Cardiac septum (tissue), 1 donor: ENCODE results near the gene TTYH3. TPM values are rescaled to one million over a fixed set of nuclear protein-coding genes. Genes with fewer than 3 reads are reported as not detected.

Experiments used
- DNase-seq: peaks from one replicate; pipeline ENCODE4 v3.0.0-alpha.2; 2020; ENCODE audit warnings: low spot score
- intact Hi-C: fragments of 100-400 bp; cut with DNase I; formaldehyde crosslinking; loops from one replicate; pipeline ENCODE4 v1.14.0; 2022
- total RNA-seq: library from RNA; stranded (reverse); fragmentation: NEBNext Ultra II Directional; extraction: Animal tissue kit (Norgen Biotek cat#: 25700); gene quantifications from one replicate; pipeline ENCODE4 v1.2.1, GENCODE V29; 2021
- donor health status: DM: no; HTN: no; CAD: no.

The TTYH3 gene
- total RNA-seq, 1 donor from 2014 or later: 17.1 TPM

- no peak for DNase-seq
- intact Hi-C loops: no loop called here
Measured at GRCh38 chr7:2613098-2613930, 18.5 kb upstream of the TTYH3 start.

- intact Hi-C loops: no loop called here
- no peak for DNase-seq
Measured at GRCh38 chr7:2613931-2614600, 17.7 kb upstream of the TTYH3 start.

GRCh38 chr7:2614631-2615330, 17.0 kb upstream of the TTYH3 start:
- intact Hi-C loops: no loop called here

GRCh38 chr7:2616387-2617324, 15.1 kb upstream of the TTYH3 start:
- intact Hi-C loops: no loop called here
- no peak for DNase-seq

More at GRCh38 chr7:2614631-2615330, 17.0 kb upstream of the TTYH3 start:
- DNase-seq: no peak

GRCh38 chr7:2617325-2617905, 14.4 kb upstream of the TTYH3 start:
- intact Hi-C loops: no loop called here
- DNase-seq: no peak

- intact Hi-C loops: no loop called here
- DNase-seq: no peak
Measured at GRCh38 chr7:2619116-2619515, 12.7 kb upstream of the TTYH3 start.

GRCh38 chr7:2621061-2621828, 10.5 kb upstream of the TTYH3 start:
- DNase-seq: no peak

GRCh38 chr7:2621948-2622640, 9.7 kb upstream of the TTYH3 start:
- DNase-seq: no peak

More at GRCh38 chr7:2621061-2621828, 10.5 kb upstream of the TTYH3 start:
- intact Hi-C loops: no loop called here

GRCh38 chr7:2622869-2623697, 8.7 kb upstream of the TTYH3 start:
- intact Hi-C loops: no loop called here
- no peak for DNase-seq

More at GRCh38 chr7:2621948-2622640, 9.7 kb upstream of the TTYH3 start:
- intact Hi-C loops: no loop called here

GRCh38 chr7:2623698-2624014, 8.1 kb upstream of the TTYH3 start:
- intact Hi-C loops: no loop called here
- DNase-seq: no peak

- intact Hi-C loops: no loop called here
- DNase-seq: no peak
Measured at GRCh38 chr7:2624293-2624886, 7.4 kb upstream of the TTYH3 start.

- intact Hi-C loops: no loop called here
- DNase-seq: no peak
Measured at GRCh38 chr7:2626498-2627117, 5.2 kb upstream of the TTYH3 start.

GRCh38 chr7:2627258-2628129, 4.3 kb upstream of the TTYH3 start:
- intact Hi-C loops: no loop called here

GRCh38 chr7:2628130-2628482, 3.7 kb upstream of the TTYH3 start:
- intact Hi-C loops: no loop called here
- DNase-seq: no peak

More at GRCh38 chr7:2627258-2628129, 4.3 kb upstream of the TTYH3 start:
- no peak for DNase-seq

GRCh38 chr7:2628891-2629290, 2.9 kb upstream of the TTYH3 start:
- no peak for DNase-seq
- intact Hi-C loops: no loop called here
